Prostate gland (tissue), 2 donors: ENCODE measurements around the gene MARCHF3. TPM values are rescaled to one million over a fixed set of nuclear protein-coding genes. Genes with fewer than 3 reads are reported as not detected.

Experiments
- DNase-seq: peaks from one replicate; pipeline ENCODE4 v3.0.0-alpha.2; 2019; ENCODE audit warnings: low spot score
- H3K27ac ChIP-seq, 2 donors: fragments of 200-600 bp; sonication (generic); 2 replicates each; pipeline ENCODE4 v1.5.1; 2017 to 2019
- H3K27me3 ChIP-seq: fragments of 200-600 bp; sonication (generic); replicated peaks from 2 replicates; pipeline ENCODE4 v1.5.1; 2019; ENCODE audit not compliant: insufficient read depth
- H3K36me3 ChIP-seq, 2 donors: fragments of 200-600 bp; sonication (generic); 1 replicate in 1 of 2; 2 replicates in 1 of 2; pipeline versions ENCODE4 v1.5.1 to v1.8.1; 2017 to 2019
- H3K4me1 ChIP-seq: fragments of 200-600 bp; sonication (generic); replicated peaks from 2 replicates; pipeline ENCODE4 v1.5.1; 2019
- H3K4me3 ChIP-seq, 2 donors: fragments of 200-600 bp; sonication (generic); 2 replicates each; pipeline ENCODE4 v1.5.1; 2017 to 2019
- H3K9me3 ChIP-seq: fragments of 200-600 bp; sonication (generic); 2 replicates; pipeline ENCODE4 v1.5.1; 2017
- POLR2A ChIP-seq: fragments of 450-650 bp; IDR thresholded peaks from one replicate; pipeline ENCODE4 v1.6.1; 2016; ENCODE audit warnings: antibody characterized with exemption, mild to moderate bottlenecking
- POLR2AphosphoS5 ChIP-seq: sonication (generic); formaldehyde crosslinking; IDR thresholded peaks from one replicate; pipeline ENCODE4 v1.6.1; 2017; ENCODE audit warnings: antibody characterized with exemption
- WGBS: methylation state at CpG from one replicate; pipeline ENCODE4 v1.1.5; 2018; 5-methylcytosine and 5-hydroxymethylcytosine counted together
- intact Hi-C: fragments of 100-400 bp; cut with DNase I; formaldehyde crosslinking; loops from one replicate; pipeline ENCODE4 v1.14.2; 2022
- total RNA-seq, 2 donors: library from RNA; depleted of rRNA; stranded (reverse); fragments of >200 nt; gene quantifications; one replicate each; pipeline ENCODE4 v1.1.0, GENCODE V29; 2016
- TF ChIP-seq, protein P1 (sequence below), 4 experiments: fragments of 200-600 bp in 2 of 4; fragments of 450-650 bp in 2 of 4; sonication (generic) in 2 of 4; IDR thresholded peaks; 1 replicate in 3 of 4; 2 replicates in 1 of 4; pipeline ENCODE4 v1.5.1; 2016 to 2019; ENCODE audit warnings: antibody characterized with exemption in 4 of 4, mild to moderate bottlenecking in 2 of 4, moderate library complexity in 2 of 4

The MARCHF3 gene
- total RNA-seq, 2 donors from 2014 or later: 1.2 to 21.1 TPM

DNA sequence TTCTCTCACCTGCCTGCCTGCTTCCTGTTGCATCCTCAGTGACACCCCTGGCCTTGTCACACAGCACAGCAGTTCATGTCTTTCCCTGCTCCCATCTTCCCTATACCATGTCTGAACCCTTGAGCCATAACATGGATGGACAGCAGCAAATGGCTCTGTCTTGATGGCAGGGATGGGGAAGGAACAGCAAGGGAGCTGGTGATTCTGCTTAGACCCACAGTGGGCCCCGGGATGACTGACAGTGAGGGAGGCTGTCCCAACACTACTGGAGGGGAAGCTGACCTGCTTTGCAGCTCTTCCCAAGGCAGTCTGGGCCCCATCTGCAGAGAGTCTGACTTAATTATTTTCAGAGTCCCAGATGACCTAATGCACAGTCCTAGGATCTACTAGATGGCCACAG, 48.2 kb downstream of the MARCHF3 start:
- H3K27ac ChIP-seq: no peak overlapping the region
- TF ChIP-seq POLR2AphosphoS5 (no peak), POLR2A (no peak)
- TF ChIP-seq, protein P1, sequence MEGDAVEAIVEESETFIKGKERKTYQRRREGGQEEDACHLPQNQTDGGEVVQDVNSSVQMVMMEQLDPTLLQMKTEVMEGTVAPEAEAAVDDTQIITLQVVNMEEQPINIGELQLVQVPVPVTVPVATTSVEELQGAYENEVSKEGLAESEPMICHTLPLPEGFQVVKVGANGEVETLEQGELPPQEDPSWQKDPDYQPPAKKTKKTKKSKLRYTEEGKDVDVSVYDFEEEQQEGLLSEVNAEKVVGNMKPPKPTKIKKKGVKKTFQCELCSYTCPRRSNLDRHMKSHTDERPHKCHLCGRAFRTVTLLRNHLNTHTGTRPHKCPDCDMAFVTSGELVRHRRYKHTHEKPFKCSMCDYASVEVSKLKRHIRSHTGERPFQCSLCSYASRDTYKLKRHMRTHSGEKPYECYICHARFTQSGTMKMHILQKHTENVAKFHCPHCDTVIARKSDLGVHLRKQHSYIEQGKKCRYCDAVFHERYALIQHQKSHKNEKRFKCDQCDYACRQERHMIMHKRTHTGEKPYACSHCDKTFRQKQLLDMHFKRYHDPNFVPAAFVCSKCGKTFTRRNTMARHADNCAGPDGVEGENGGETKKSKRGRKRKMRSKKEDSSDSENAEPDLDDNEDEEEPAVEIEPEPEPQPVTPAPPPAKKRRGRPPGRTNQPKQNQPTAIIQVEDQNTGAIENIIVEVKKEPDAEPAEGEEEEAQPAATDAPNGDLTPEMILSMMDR (IDR thresholded peaks at IDR 0.05): no peak
- H3K36me3 ChIP-seq: no peaks in the 10 kb centered on the region
- intact Hi-C loops: no loop called here
- H3K4me3 ChIP-seq: no peak overlapping the region
- WGBS: 81% methylated on average over 1 of the region's 1 CpG
- H3K27me3 ChIP-seq: no peaks in the 10 kb centered on the region
- DNase-seq: no peak
- H3K4me1 ChIP-seq: no peaks in the 10 kb centered on the region
- H3K9me3 ChIP-seq: no peaks in the 10 kb centered on the region

DNA sequence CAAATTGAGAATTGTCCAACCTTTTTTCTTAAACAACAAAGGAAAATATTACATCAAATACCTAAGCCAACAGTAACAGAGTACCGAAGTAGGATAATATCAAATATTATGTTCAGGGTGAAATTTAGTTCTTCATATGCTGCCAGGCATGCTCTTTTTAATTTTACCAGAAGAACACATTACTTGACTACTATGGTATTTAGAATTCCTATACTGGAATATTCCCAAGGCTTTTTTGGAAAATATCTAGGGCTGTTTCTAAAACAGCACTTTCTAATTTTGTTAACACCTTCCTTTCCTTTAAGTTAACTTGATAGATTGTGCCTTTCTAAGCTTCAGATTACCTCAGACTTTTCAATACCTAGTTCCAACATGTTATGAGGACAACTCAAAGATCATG, 48.7 kb downstream of the MARCHF3 start:
- intact Hi-C loops: no loop called here
- no peaks in the 10 kb centered on the region for H3K4me1 ChIP-seq
- no peak overlapping the region for H3K4me3 ChIP-seq
- H3K27ac ChIP-seq: no peak overlapping the region
- TF ChIP-seq POLR2AphosphoS5: no peak
- TF ChIP-seq, protein P1 (IDR thresholded peaks at IDR 0.05): no peak
- TF ChIP-seq POLR2A: no peak
- H3K27me3 ChIP-seq: no peaks in the 10 kb centered on the region
- DNase-seq: no peak
- WGBS: 39% methylated on average over 1 of the region's 1 CpG
- no peaks in the 10 kb centered on the region for H3K9me3 ChIP-seq
- no peaks in the 10 kb centered on the region for H3K36me3 ChIP-seq

DNA sequence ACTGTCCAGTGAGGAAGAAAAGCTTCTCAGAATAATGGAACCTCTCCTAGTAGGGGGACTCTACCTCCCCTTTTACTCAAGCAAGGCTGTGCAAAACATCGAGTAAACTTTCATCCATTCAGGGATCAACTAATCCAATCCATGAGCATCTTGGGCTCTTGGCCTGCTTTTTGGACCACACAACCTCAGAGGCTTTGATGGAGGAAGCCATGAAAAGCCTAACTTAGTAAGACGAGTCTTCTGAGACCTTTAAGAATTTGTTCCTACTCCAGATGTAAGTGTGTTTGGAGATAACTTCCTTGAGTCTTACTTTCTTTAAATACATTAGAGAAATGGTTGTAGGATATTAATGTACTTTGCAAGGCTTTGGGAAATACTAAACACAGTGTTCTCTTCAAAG, 49.1 kb downstream of the MARCHF3 start:
- no peak for DNase-seq
- no peaks in the 10 kb centered on the region for H3K9me3 ChIP-seq
- H3K36me3 ChIP-seq: no peaks in the 10 kb centered on the region
- WGBS: 81% methylated on average over 2 of the region's 2 CpGs
- no peak overlapping the region for H3K27ac ChIP-seq
- TF ChIP-seq, protein P1 (IDR thresholded peaks at IDR 0.05): no peak
- TF ChIP-seq POLR2A (no peak), POLR2AphosphoS5 (no peak)
- no peak overlapping the region for H3K4me3 ChIP-seq
- H3K27me3 ChIP-seq: no peaks in the 10 kb centered on the region
- intact Hi-C loops: no loop called here
- no peaks in the 10 kb centered on the region for H3K4me1 ChIP-seq

DNA sequence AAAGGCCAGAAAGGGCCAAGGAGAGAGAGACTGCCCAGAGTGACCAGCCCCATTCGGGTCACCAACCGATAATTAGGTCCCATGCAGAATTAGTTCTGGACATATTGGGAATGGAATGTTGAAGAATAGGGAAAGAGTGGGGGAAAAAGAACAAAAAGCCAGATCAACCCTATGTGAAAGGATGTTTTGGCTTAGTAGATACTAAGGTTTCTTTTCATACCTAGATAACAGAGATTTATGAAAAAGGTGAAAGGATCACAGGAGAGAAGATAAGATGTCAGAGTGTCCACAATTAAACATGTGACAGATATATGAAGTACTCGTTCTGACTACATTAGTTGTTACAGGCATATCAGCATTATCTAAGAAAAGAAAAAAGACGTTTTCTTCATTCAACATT, 52.1 kb downstream of the MARCHF3 start:
- no peaks in the 10 kb centered on the region for H3K9me3 ChIP-seq
- no peaks in the 10 kb centered on the region for H3K4me1 ChIP-seq
- intact Hi-C loops: no loop called here
- WGBS: 74% methylated on average over 4 of the region's 4 CpGs
- DNase-seq: no peak
- no peaks in the 10 kb centered on the region for H3K27me3 ChIP-seq
- TF ChIP-seq POLR2AphosphoS5: no peak
- no peak for TF ChIP-seq POLR2A
- TF ChIP-seq, protein P1 (IDR thresholded peaks at IDR 0.05): no peak
- no peak overlapping the region for H3K27ac ChIP-seq
- no peak overlapping the region for H3K4me3 ChIP-seq
- H3K36me3 ChIP-seq: no peaks in the 10 kb centered on the region

DNA sequence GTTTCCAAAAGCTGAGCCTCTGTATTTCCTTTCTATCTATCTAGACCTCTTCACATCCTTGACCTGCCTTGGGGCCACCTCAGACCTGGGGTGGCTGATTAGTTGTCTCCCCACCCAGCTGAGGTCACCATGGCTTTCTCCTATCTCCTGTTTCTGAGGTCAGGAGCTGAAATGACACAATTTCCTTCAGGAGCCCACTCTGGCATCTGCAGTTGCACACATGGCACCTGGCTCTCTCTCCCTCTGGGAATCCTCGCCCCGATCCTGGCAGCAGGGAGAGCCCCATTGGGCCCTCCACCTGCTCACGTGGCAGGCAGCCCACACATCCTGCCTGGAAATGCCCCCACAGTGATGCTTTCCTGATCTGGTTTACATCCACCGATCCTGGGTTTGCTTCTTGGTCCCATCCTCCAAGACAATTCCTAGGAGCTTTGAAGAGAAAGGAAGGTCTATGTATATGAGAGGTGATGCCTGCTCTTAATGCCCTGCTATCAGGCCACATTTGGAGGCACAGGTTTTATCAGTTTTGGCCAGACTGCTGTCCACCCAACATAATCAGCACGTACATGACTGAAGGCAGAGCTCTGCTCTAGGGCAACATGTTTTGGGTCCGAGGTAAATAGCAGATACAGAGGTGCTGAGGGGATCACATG, 53.7 kb downstream of the MARCHF3 start:
- TF ChIP-seq, protein P1 (IDR thresholded peaks at IDR 0.05): no peak
- Histone ChIP-seq H3K9me3 (no peaks in the 10 kb centered on the region), H3K4me1 (no peaks in the 10 kb centered on the region), H3K27me3 (no peaks in the 10 kb centered on the region), H3K27ac (no peak overlapping the region), H3K4me3 (no peak overlapping the region), H3K36me3 (no peaks in the 10 kb centered on the region)
- WGBS: 96% methylated on average over 6 of the region's 6 CpGs
- DNase-seq: no peak
- intact Hi-C loops: no loop called here
